A549 (cell line): ENCODE data around the gene CR1.

Experiments
- CHD2 ChIP-seq: fragments of 150-350 bp; IDR thresholded peaks from 2 replicates; pipeline ENCODE4 v1.6.1; 2014; ENCODE audit warnings: low read length; ENCODE audit not compliant: partially characterized antibody
- POLR2A ChIP-seq: IDR thresholded peaks from 2 replicates; pipeline ENCODE4 v1.6.1; 2012; ENCODE audit warnings: mild to moderate bottlenecking, low read length
- TF ChIP-seq, protein P1 (sequence below): IDR thresholded peaks from 2 replicates; pipeline ENCODE4 v1.6.1; 2012

- TF ChIP-seq POLR2A = no peak
- TF ChIP-seq, protein P1, sequence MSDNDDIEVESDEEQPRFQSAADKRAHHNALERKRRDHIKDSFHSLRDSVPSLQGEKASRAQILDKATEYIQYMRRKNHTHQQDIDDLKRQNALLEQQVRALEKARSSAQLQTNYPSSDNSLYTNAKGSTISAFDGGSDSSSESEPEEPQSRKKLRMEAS = no peak
- TF ChIP-seq CHD2 = no peak
Observed at GRCh38 chr1:207612762-207613161, 116.8 kb downstream of the CR1 start.
